Hepatocyte (in vitro differentiated cells): ENCODE measurements around the gene UBE2Q1. TPM values are rescaled to one million over a fixed set of nuclear protein-coding genes. Genes with fewer than 3 reads are reported as not detected.

ENCODE experiments used
- DNase-seq: peaks from one replicate; pipeline ENCODE4 v3.0.0-alpha.2; 2016; ENCODE audit warnings: low spot score
- H2AFZ ChIP-seq: fragments of 200-600 bp; sonication (generic); 2 replicates; pipeline ENCODE4 v1.6.0; 2016; ENCODE audit warnings: antibody characterized with exemption, mild to moderate bottlenecking
- H3K27ac ChIP-seq: fragments of 200-600 bp; sonication (generic); 2 replicates; pipeline ENCODE4 v1.5.1; 2016; ENCODE audit warnings: mild to moderate bottlenecking
- H3K27me3 ChIP-seq: fragments of 200-600 bp; sonication (generic); 2 replicates; pipeline ENCODE4 v1.6.1; 2016
- H3K36me3 ChIP-seq: fragments of 200-600 bp; sonication (generic); replicated peaks from 2 replicates; pipeline ENCODE4 v1.5.1; 2016; ENCODE audit warnings: low read depth; ENCODE audit not compliant: insufficient read depth
- H3K4me1 ChIP-seq: fragments of 200-600 bp; sonication (generic); 2 replicates; pipeline ENCODE4 v1.5.1; 2016; ENCODE audit warnings: mild to moderate bottlenecking, moderate library complexity; ENCODE audit not compliant: insufficient read depth
- H3K4me2 ChIP-seq: fragments of 200-600 bp; sonication (generic); 2 replicates; pipeline ENCODE4 v1.6.0; 2016
- H3K4me3 ChIP-seq: fragments of 200-600 bp; sonication (generic); 2 replicates; pipeline ENCODE4 v1.5.1; 2016; ENCODE audit warnings: mild to moderate bottlenecking
- H3K79me2 ChIP-seq: fragments of 200-600 bp; sonication (generic); 2 replicates; pipeline ENCODE4 v1.6.0; 2017; ENCODE audit warnings: mild to moderate bottlenecking
- H3K9me2 ChIP-seq: fragments of 200-600 bp; sonication (generic); replicated peaks from 2 replicates; pipeline ENCODE4 v1.6.0; 2017; ENCODE audit warnings: mild to moderate bottlenecking; ENCODE audit not compliant: insufficient read depth
- H3K9me3 ChIP-seq: fragments of 200-600 bp; sonication (generic); 2 replicates; pipeline ENCODE4 v1.5.1; 2016; ENCODE audit warnings: low read depth, mild to moderate bottlenecking
- H4K20me1 ChIP-seq: fragments of 200-600 bp; sonication (generic); 2 replicates; pipeline ENCODE4 v1.6.0; 2016; ENCODE audit warnings: mild to moderate bottlenecking; ENCODE audit not compliant: insufficient read depth, poor library complexity, severe bottlenecking
- CTCF ChIP-seq: fragments of 200-600 bp; sonication (generic); IDR thresholded peaks from 2 replicates; pipeline ENCODE4 v1.5.1; 2016; ENCODE audit warnings: antibody characterized with exemption, mild to moderate bottlenecking; ENCODE audit not compliant: poor library complexity
- EZH2 ChIP-seq: fragments of 200-600 bp; sonication (generic); IDR thresholded peaks from 2 replicates; pipeline ENCODE4 v1.6.1; 2016; ENCODE audit warnings: antibody characterized with exemption, mild to moderate bottlenecking, borderline replicate concordance
- EZH2phosphoT487 ChIP-seq: fragments of 200-600 bp; sonication (generic); IDR thresholded peaks from one replicate; pipeline ENCODE4 v1.6.1; 2018; ENCODE audit warnings: antibody characterized with exemption, mild to moderate bottlenecking, low read depth, moderate library complexity; ENCODE audit not compliant: unreplicated experiment, severe bottlenecking
- whole genome bisulfite sequencing: methylation state at CpG from one replicate; pipeline ENCODE4 v1.1.6; 2016; ENCODE audit warnings: low lambda C conversion rate; ENCODE audit errors: missing lambda C conversion rate; 5-methylcytosine and 5-hydroxymethylcytosine counted together
- polyA plus RNA-seq: library from polyadenylated mRNA; unstranded; fragments of >200 nt; fragmentation: Nextera tagmentation; extraction: Ambion mirVana; gene quantifications from 2 replicates; pipeline ENCODE4 v1.2.1, GENCODE V29; 2016
- total RNA-seq: library from RNA; depleted of rRNA; stranded (reverse); fragments of >200 nt; gene quantifications from 2 replicates; pipeline ENCODE4 v1.2.3, GENCODE V29; 2014

UBE2Q1 gene
- total and polyA plus RNA-seq, 2 experiments from 2014 or later = 46.9 to 60.3 TPM

- no peaks in the 10 kb centered on the region for H3K9me3 ChIP-seq
- H3K27ac ChIP-seq = no peak overlapping the region
- H4K20me1 ChIP-seq = peaks cover 15% of the 10 kb centered on the region
- H2AFZ ChIP-seq = no peak overlapping the region
- no peak for TF ChIP-seq EZH2phosphoT487
- TF ChIP-seq CTCF = no peak
- TF ChIP-seq EZH2 = no peak
- no peak overlapping the region for H3K4me2 ChIP-seq
- no peaks in the 10 kb centered on the region for H3K9me2 ChIP-seq
- peaks cover 3% of the 10 kb centered on the region for H3K36me3 ChIP-seq
- H3K4me3 ChIP-seq = no peak overlapping the region
- peaks cover 9% of the 10 kb centered on the region for H3K4me1 ChIP-seq
- WGBS = 97% methylated on average over 6 of the region's 6 CpGs
- no peak for DNase-seq
- no peaks in the 10 kb centered on the region for H3K27me3 ChIP-seq
- peaks cover 27% of the 10 kb centered on the region for H3K79me2 ChIP-seq
Observed at GRCh38 chr1:154552036-154552435, 6.4 kb downstream of the UBE2Q1 start.

GRCh38 chr1:154551474-154551873 lies 7.0 kb downstream of the UBE2Q1 start:
- H3K9me2 ChIP-seq = no peaks in the 10 kb centered on the region
- H3K4me2 ChIP-seq = no peak overlapping the region
- 95% methylated on average over 4 of the region's 4 CpGs for WGBS
- H3K9me3 ChIP-seq = no peaks in the 10 kb centered on the region
- TF ChIP-seq EZH2 (no peak), EZH2phosphoT487 (no peak), CTCF (no peak)
- DNase-seq = no peak
- peaks cover 11% of the 10 kb centered on the region for H3K4me1 ChIP-seq
- no peaks in the 10 kb centered on the region for H3K27me3 ChIP-seq
- peaks cover 22% of the 10 kb centered on the region for H3K79me2 ChIP-seq
- H3K27ac ChIP-seq = no peak overlapping the region
- peaks cover 10% of the 10 kb centered on the region for H4K20me1 ChIP-seq
- peaks cover 3% of the 10 kb centered on the region for H3K36me3 ChIP-seq
- no peak overlapping the region for H2AFZ ChIP-seq
- no peak overlapping the region for H3K4me3 ChIP-seq

DNA sequence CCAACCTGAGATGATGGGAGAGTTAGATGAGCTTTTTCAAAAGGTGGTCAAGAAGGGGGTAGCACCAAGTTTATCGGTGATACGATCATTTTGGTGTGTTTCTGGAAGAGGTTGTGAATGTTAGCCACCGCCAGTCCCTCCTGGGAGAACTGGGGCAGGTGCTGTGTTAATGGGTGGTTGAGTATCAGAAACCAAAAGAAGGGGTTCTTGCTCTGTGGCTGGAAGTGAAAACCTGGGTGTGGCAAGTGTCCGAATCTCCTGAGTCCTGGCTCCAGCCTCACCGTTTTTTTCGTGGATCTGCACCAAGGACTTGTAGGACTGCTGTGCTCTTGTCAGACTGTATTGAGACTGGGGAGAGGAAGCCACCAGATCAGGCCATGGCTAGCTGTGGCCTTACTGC lies 7.8 kb downstream of the UBE2Q1 start:
- peaks cover 14% of the 10 kb centered on the region for H3K79me2 ChIP-seq
- no peak overlapping the region for H3K27ac ChIP-seq
- H3K4me2 ChIP-seq = no peak overlapping the region
- 82% methylated on average over 6 of the region's 6 CpGs for WGBS
- peaks cover 3% of the 10 kb centered on the region for H3K36me3 ChIP-seq
- peaks cover 6% of the 10 kb centered on the region for H4K20me1 ChIP-seq
- TF ChIP-seq EZH2 = no peak
- TF ChIP-seq CTCF = no peak
- no peak overlapping the region for H2AFZ ChIP-seq
- DNase-seq = no peak
- no peak overlapping the region for H3K4me3 ChIP-seq
- no peaks in the 10 kb centered on the region for H3K27me3 ChIP-seq
- H3K9me2 ChIP-seq = no peaks in the 10 kb centered on the region
- no peaks in the 10 kb centered on the region for H3K9me3 ChIP-seq
- peaks cover 6% of the 10 kb centered on the region for H3K4me1 ChIP-seq

GRCh38 chr1:154550070-154550469 lies 8.4 kb downstream of the UBE2Q1 start:
- H3K27ac ChIP-seq = no peak overlapping the region
- no peak overlapping the region for H3K4me2 ChIP-seq
- H3K4me3 ChIP-seq = no peak overlapping the region
- no peak for DNase-seq
- TF ChIP-seq EZH2 (no peak), CTCF (no peak), EZH2phosphoT487 (no peak)
- H3K4me1 ChIP-seq = peaks cover 6% of the 10 kb centered on the region
- peaks cover 8% of the 10 kb centered on the region for H3K79me2 ChIP-seq
- H3K27me3 ChIP-seq = no peaks in the 10 kb centered on the region
- H3K36me3 ChIP-seq = peaks cover 2% of the 10 kb centered on the region
- no peak overlapping the region for H2AFZ ChIP-seq
- 76% methylated on average over 5 of the region's 5 CpGs for WGBS
- no peaks in the 10 kb centered on the region for H3K9me2 ChIP-seq
- H4K20me1 ChIP-seq = peaks cover 3% of the 10 kb centered on the region
- no peaks in the 10 kb centered on the region for H3K9me3 ChIP-seq
